Measurements from ENCODE around the gene CFHR4. TPM values are rescaled to one million over a fixed set of nuclear protein-coding genes. Genes with fewer than 3 reads are reported as not detected.

CFHR4 gene
- total and polyA plus RNA-seq, 2 of the 4 experiments (the other 2 are of a cell fraction), result not detected

DNA sequence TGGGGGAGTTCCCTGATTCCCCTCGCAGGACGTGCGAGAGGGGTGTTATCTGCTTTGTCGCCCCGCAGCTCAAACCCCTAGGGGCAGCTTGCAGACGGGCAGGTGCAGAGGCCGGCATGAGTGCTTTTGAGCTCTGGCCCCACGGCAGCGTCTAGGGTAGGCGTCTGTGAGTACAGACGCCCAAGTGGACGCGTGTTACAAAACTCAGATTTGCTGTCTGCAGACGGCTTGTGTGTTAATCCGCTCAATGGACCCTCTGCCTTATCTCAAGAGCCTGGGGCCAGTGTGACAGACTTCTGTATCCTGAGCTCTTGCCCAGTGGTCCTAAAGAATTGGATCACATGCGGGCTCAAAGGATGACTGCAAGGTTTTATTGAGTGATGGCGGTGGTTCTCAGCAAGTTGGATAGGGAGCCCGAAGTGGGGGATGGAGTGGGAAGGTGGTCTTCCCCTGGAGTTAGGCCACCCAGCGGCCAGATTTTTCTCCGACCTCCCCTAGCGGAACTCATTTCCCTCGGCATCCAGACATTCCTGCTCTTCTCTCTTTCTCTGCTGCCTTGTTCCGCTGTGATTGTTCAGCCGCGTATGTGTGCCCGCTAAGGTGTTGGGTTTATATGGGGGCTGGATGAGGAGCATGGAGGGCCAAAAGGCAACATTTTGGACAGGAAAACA is 9.4 kb downstream of the CFHR4 start:
- Histone ChIP-seq H3K9me3 (ENCODE audit: control insufficient read depth, insufficient read depth, low read length) (no peaks in the 10 kb centered on the region), H4K91ac (ENCODE audit: insufficient read depth, low read depth, low read length) (no peak overlapping the region), H2AK5ac (ENCODE audit: low read depth, low read length) (no peak overlapping the region), H3K4ac (ENCODE audit: low read depth, low read length) (no peak overlapping the region), H3K4me2 (ENCODE audit: low read depth, low read length) (peak overlapping the region; percentile 82), H3K27me3 (ENCODE audit: control insufficient read depth, insufficient read depth, low read length) (peaks cover 6% of the 10 kb centered on the region; the same call in 1 of the 2 replicates), H3K9me1 (ENCODE audit: insufficient read depth, low read length) (no peaks in the 10 kb centered on the region), H3K9ac (ENCODE audit: low read depth, low read length) (no peak overlapping the region), H4K8ac (ENCODE audit: low read depth in 2 of 2, low read length in 2 of 2) (no peak overlapping the region), H4K20me1 (ENCODE audit: insufficient read depth, low read length) (no peaks in the 10 kb centered on the region), H2BK120ac (ENCODE audit: low read depth, low read length) (no peak overlapping the region), H3K23ac (ENCODE audit: low read depth, low read length) (no peak overlapping the region), H3K36me3 (ENCODE audit: control insufficient read depth, insufficient read depth, low read length) (no peaks in the 10 kb centered on the region), H2BK15ac (ENCODE audit: low read depth, low read length) (no peak overlapping the region), H3K4me3 (ENCODE audit: insufficient read depth, low read depth, low read length) (peak overlapping the region; percentile 25; the same call in 1 of the 2 replicates), H2AK9ac (replicated peaks; ENCODE audit: low read depth, low read length, poor library complexity) (no peak overlapping the region), H3K14ac (replicated peaks; ENCODE audit: low read depth, low read length) (no peak overlapping the region), H3K18ac (ENCODE audit: low read depth, low read length) (no peak overlapping the region), H3K4me1 (ENCODE audit: control insufficient read depth, insufficient read depth, low read length) (no peaks in the 10 kb centered on the region), H3K79me1 (ENCODE audit: low read depth in 1 of 2, low read length in 2 of 2) (no peaks in the 10 kb centered on the region), H4K5ac (ENCODE audit: low read depth, low read length) (no peak overlapping the region), H2BK5ac (ENCODE audit: low read depth, low read length, poor library complexity, severe bottlenecking) (no peak overlapping the region), H2BK20ac (ENCODE audit: low read depth, low read length) (no peak overlapping the region), H2AFZ (replicated peaks; ENCODE audit: low read length, poor library complexity) (peak overlapping the region; percentile 77), H3K56ac (ENCODE audit: extremely low read depth, insufficient read depth, low read length) (no peak overlapping the region), H3K27ac (ENCODE audit: insufficient read depth, low read length) (no peak overlapping the region)
- no peak for TF ChIP-seq SMC3 (IDR thresholded peaks at IDR 0.05; ENCODE audit: low read depth, low read length)
- TF ChIP-seq, protein P1, sequence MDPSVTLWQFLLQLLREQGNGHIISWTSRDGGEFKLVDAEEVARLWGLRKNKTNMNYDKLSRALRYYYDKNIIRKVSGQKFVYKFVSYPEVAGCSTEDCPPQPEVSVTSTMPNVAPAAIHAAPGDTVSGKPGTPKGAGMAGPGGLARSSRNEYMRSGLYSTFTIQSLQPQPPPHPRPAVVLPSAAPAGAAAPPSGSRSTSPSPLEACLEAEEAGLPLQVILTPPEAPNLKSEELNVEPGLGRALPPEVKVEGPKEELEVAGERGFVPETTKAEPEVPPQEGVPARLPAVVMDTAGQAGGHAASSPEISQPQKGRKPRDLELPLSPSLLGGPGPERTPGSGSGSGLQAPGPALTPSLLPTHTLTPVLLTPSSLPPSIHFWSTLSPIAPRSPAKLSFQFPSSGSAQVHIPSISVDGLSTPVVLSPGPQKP (IDR thresholded peaks at IDR 0.05; ENCODE audit: borderline replicate concordance, low read depth, low read length), result no peak
- TF ChIP-seq FOS (IDR thresholded peaks at IDR 0.05; ENCODE audit: low read depth, low read length), result no peak
- ChIA-PET POLR2A (ENCODE audit: unreplicated experiment) (no interaction called here), CTCF (no interaction called here)
- BruUV-seq (replicated peaks), result no TSS peak
- in situ Hi-C loops (cut with MboI; ENCODE audit: low sequenced_read_pairs), result no loop called here
- dilution Hi-C loops (cut with HindIII; ENCODE audit: low sequenced_read_pairs, unreplicated experiment), result no loop called here
- intact Hi-C loops (cut with micrococcal nuclease), result no loop called here
- ATAC-seq (ENCODE audit: low read depth) (peak; percentile 48), DNase-seq (no peak)
- WGBS, 2 experiments (ENCODE audit: extremely low coverage in 2 of 2, insufficient read length in 1 of 2), result no CpG with 5 or more reads among the region's 26 CpGs
